HEK293T (cell line): Measurements from ENCODE around the gene GPR137B.

ENCODE experiments used
- BHLHE40 ChIP-seq: fragments of 450-650 bp; IDR thresholded peaks from 2 replicates; pipeline ENCODE4 v1.6.1; 2016; ENCODE audit warnings: mild to moderate bottlenecking, moderate library complexity, borderline replicate concordance
- CTBP1 ChIP-seq: fragments of 450-650 bp; IDR thresholded peaks from 2 replicates; pipeline ENCODE4 v1.6.1; 2016; ENCODE audit warnings: borderline replicate concordance
- ELF4 ChIP-seq: fragments of 450-650 bp; IDR thresholded peaks from 2 replicates; pipeline ENCODE4 v1.6.1; 2017; ENCODE audit warnings: antibody characterized with exemption
- NFRKB ChIP-seq: fragments of 450-650 bp; IDR thresholded peaks from 2 replicates; pipeline ENCODE4 v1.6.1; 2016; ENCODE audit warnings: mild to moderate bottlenecking, moderate library complexity
- SUZ12 ChIP-seq: fragments of 450-650 bp; IDR thresholded peaks from 2 replicates; pipeline ENCODE4 v1.6.1; 2016; ENCODE audit warnings: mild to moderate bottlenecking
- ZNF384 ChIP-seq: fragments of 450-650 bp; IDR thresholded peaks from 2 replicates; pipeline ENCODE4 v1.6.1; 2016

GRCh38 chr1:236185687-236186086, 43.3 kb downstream of the GPR137B start:
- TF ChIP-seq ZNF384 (no peak), BHLHE40 (no peak), NFRKB (no peak), CTBP1 (no peak), SUZ12 (no peak), ELF4 (no peak)
